CD4-positive, alpha-beta T cell treated with Interleukin-2 at 100 ng/mL for 4 hours (primary cell): Measurements from ENCODE around the gene SLC47A2.
A peak's percentile ranks its signal among the peaks of the same experiment; 100 is the strongest.

Source experiments
- DNase-seq: peaks from one replicate; pipeline ENCODE4 v3.0.0-alpha.2; 2020; ENCODE audit warnings: low spot score

Gene SLC47A2

DNA sequence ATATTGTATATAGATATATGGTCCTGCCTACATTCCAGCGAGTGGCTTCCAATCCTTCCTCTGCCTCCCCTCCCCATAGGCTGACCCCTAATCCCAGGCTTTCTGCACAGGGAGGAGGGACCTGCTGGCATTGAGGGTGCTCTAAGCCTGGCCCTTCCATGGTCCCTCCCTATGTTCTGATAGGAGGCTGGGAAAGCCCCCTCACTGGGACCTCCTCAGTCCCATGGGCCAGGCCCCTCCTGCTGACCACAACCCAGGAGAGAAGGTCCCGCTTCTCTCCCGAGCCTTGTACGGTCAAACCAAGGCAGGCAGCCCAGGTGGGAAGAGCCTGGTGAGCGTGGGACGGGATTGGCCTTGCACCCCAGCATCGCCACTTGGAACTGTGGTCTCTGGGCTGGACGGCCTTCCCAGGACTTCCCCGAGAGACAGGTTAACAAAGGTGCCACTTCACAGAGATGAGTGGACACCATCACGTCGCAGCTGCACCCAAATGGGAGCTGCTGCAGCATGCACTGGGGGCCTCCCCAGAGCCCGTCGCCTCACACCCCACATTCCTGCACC, 30.9 kb upstream of the SLC47A2 start:
- no peak for DNase-seq

DNA sequence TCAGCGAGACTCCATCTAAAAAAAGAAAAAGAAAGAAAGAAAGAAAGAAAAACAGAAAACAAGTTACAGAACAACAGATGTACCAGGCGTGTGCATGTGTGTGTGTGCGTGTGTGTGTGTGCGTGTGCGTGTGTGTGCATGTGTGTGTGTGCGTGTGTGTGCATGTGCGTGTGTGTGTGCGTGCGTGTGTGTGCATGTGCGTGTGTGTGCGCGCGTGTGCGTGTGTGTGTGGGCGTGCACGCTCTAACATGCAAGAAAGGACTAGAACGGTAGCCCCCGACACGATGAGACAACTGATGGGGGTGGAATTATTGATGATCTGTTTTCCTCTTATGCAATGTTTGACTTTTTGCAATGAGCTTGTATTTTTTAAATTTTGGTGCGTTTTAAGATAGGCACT, 30.1 kb upstream of the SLC47A2 start:
- DNase-seq = no peak

- peak; percentile 82 for DNase-seq
These were observed 28.8 kb upstream of the SLC47A2 start for GRCh38 chr17:19744922-19745757.

DNA sequence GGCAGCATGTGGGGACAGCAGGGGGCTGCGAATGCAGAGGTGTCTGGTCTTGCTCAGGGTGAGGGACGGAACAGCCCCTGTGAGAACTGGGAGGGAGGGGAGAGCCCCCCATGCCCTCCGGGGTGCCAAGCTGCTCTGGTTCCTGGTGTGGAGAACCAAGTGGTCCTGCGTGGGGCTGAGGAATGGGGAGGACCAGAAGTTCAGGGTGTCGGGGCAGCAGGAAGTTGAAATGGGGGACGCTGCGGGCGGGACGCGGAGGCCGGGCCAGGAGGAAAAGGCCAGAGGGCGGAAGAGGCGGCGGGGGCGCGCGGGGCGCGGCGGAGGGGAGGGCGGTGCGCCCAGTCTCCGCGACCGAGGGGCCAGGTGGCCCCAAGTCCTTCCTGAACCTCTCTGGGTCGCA, 28.1 kb upstream of the SLC47A2 start:
- no peak for DNase-seq

GRCh38 chr17:19743101-19744100, 27.0 kb upstream of the SLC47A2 start:
- no peak for DNase-seq

DNA sequence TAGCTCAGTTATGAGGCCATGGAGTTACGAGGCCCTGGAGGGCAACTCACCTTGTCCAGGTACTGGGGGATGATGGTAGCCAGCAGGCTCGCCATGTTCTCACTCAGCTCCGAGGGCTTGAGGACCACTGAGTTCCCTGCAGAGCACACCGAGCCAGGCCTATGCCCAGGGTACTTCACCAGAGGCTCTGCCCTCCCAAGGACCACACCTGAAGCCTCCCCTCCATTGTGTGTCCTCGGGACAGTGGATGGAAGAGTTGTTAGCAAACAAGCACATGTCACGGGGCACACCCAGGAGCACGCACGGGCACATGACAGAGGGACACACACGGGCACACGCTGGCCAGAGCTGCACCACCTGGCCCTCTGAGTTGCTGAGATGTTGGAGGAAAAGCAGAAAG, 26.1 kb upstream of the SLC47A2 start:
- no peak for DNase-seq

DNA sequence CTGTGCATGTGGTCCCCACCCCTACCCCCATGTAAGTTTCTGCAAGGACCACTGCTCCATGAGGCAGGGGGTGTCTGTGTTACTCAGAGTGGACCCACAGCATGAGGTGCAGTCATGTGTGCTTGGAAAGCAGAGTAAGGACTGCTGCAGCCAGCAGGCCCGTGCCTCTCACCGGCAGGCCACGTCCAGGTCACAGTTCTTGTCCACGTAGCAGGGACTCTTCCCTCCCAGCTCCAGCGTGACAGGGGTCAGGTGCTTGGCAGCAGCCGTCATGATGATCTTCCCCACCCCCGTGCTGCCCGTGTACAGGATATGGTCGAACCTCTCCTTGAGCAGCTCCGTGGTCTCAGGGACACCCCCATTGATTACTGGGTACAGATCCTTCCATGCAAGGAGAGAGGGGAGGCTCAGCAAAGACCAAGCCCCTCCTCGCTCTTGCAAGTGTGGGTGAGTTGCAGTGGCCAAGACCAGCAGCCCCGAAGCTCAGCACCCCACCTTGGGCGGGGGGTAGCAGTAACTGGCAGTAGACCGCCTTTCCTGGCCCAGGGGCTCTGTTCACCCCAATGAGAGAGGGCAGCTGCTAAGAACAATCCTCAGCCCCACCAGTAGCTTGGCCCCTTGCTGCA, 25.6 kb upstream of the SLC47A2 start:
- no peak for DNase-seq

DNA sequence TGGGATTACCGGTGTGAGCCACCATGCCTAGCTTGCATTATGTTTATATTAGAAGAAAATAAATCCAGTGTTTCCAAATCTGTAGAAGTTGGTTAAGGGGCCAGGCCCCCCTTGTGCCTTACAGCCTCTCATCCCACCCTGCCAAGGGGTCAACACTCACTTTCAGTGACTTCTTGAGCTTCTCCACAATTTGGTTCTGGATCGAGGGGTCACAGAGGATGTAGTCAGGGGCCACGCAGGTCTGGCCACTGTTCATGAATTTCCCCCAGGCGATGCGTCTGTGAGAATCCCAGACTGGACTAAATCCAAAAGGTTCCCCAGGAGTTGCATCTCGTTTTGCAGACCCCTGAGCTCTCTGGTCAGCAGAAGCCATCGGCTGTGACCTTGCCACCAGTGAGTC, 24.5 kb upstream of the SLC47A2 start:
- DNase-seq = no peak

- DNase-seq = no peak
These were observed 23.1 kb upstream of the SLC47A2 start for GRCh38 chr17:19739241-19740201.

GRCh38 chr17:19738757-19739156, 22.4 kb upstream of the SLC47A2 start:
- DNase-seq = no peak

- DNase-seq = no peak
These were observed 21.7 kb upstream of the SLC47A2 start for GRCh38 chr17:19738073-19738449.

DNA sequence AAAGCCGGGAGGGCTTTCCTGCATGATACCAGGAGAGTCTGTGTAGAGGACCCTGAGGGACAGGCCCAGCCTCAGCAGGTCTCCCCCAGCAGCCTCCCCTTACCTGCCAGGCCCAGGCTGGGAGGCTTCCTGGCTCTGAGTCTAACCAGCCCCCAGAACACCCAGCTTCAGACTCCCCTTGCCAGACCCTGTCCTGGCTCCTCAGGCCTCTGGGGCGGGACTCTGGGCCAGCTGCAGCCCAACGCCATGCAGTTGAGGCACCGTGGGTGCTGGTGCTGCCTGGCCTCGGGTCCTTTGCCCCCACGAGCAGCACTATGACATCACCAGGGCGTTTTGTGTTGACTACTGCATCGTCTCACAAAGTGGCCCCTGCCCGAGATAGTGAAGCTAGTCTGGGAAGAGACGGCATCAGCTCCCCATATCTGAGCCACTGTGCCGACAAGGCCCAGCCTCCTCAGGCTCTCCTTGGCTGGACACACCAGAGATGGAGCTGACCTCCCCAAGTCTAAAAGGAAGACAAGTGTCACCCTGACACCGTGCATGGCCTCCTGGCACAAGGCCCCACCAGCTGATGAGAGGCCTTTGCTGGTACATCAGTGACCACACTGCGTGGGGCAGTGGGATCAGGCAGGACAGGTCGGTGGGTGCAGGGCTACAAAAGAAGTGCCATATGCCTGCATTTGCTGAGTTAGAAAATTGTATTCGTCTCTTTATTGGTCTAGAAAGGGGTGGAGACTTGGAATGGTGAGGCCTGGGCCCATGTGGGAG, 21.1 kb upstream of the SLC47A2 start:
- no peak for DNase-seq

DNA sequence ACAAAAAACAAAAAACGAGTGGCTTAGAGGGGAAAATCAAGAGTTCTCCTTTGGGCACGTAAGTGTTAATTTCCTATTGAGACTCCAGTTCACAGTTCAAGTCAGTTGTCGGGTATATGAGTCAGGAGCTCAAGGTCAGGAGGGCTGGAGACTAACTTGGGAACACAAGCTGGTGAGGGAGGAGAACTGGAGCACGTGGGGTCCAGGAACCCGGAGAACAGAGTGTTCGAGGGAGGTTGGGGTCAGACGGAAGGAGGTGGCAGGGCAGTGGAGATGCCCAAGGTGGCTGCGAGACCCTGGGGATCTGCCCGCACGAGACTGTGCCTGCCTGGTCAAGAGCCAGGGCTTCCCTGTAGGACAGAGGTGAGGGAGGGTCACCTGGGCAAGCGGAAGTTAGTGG, 19.7 kb upstream of the SLC47A2 start:
- no peak for DNase-seq

- no peak for DNase-seq
These were observed 17.7 kb upstream of the SLC47A2 start for GRCh38 chr17:19733953-19734526.

DNA sequence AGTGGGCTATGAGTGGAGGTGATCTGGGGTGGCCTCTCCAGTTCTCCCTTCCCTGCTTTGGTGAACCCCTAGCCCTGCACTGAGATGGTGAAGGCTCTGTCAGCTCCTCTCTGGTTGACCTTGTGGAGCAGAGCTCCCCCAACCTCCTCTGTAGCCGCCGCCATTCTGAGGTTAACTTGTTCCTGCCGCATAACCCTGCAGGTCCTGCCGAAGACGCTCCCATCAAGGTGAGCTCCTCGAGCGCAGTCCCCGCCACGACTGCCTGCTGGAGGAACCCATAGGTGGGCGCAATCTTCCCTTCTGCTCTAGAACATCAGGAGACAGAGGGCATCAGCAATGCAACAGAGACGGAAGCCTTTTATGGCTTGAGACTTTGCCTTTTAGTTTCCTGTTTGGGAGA, 15.2 kb upstream of the SLC47A2 start:
- no peak for DNase-seq

DNA sequence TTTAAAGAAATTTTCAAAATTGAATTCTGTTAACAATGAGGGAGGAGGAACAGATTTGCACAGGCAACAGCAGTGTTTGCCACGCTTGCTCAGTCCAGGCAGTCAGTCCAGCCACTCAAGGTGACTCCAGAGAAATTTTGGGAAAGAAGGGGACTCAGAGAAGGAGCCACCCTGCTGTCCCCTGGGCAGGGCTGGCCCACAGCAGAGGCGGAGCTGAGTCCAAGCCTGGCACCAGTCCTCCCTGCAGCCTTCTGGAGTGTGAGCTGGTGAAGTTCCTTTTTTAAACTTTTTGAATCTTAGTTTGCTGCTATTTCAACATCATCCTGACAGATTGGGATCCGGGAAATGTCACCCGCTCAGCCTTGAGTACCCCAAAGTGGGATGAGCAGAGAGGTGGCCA, 14.5 kb upstream of the SLC47A2 start:
- DNase-seq = no peak

DNA sequence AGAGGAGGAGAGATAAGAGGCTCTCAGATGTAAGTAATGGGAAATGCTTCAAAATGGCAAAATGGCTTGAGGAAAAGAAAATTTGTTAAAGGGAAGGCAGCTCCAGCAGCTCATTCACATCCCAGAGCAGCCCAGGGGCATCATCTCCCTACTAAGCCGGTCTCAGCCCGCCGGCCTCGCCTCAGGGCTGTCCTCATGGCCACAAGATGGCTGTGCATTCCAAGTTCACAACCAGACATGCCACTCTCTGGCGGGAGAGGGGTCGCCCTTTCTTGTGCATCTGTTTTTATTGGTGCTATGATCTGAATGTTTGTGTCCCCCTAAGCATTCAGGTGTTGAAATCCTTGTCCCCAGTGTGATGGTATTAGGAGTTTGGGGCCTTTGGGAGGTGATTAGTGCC, 13.5 kb upstream of the SLC47A2 start:
- DNase-seq = no peak

- DNase-seq = no peak
These were observed 11.7 kb upstream of the SLC47A2 start for GRCh38 chr17:19728084-19728495.

- no peak for DNase-seq
These were observed 11.2 kb upstream of the SLC47A2 start for GRCh38 chr17:19727501-19728078.
